ENCODE data around the gene COL4A1.
"Not testable (repeated sequence)": the region's sequence is repeated elsewhere in the genome, so short reads cannot be mapped to it uniquely, and the experiment has no call there.

The COL4A1 gene

GRCh38 chr13:110322828-110323171, 15.8 kb upstream of the COL4A1 start:
- no peak overlapping the region for H3K4me3 ChIP-seq
- no peaks in the 10 kb centered on the region for H3K36me3 ChIP-seq
- H3K27me3 ChIP-seq, result no peaks in the 10 kb centered on the region
- peaks cover 8 to 100% (median 89%) of the 10 kb centered on the region in 4 donors for H3K4me1 ChIP-seq
- peak overlapping the region; percentile 92 to 93 for H3K27ac ChIP-seq
- TF ChIP-seq CTCF (IDR thresholded peaks at IDR 0.05), result no peak
- intact Hi-C loops (cut with DNase I; ENCODE audit: low total_unique reads), result no loop called here
- no peaks in the 10 kb centered on the region for H3K9me3 ChIP-seq
- DNase-seq, result peak in 1 of 2 donors; percentile 48

- Histone ChIP-seq H3K4me3 (no peak overlapping the region), H3K27me3 (no peaks in the 10 kb centered on the region), H3K27ac (peak overlapping the region; percentile 92 to 93), H3K4me1 (peaks cover 8 to 100% (median 90%) of the 10 kb centered on the region in 4 donors), H3K9me3 (no peaks in the 10 kb centered on the region), H3K36me3 (peaks cover 3 to 4% (median 4%) of the 10 kb centered on the region in 3 donors)
- TF ChIP-seq CTCF (IDR thresholded peaks at IDR 0.05), result no peak
- DNase-seq, result peak in 1 of 2 donors; percentile 82
- intact Hi-C loops (cut with DNase I; ENCODE audit: low total_unique reads), result no loop called here
Measured at GRCh38 chr13:110322126-110322827, 15.3 kb upstream of the COL4A1 start.

GRCh38 chr13:110321573-110321972, 14.6 kb upstream of the COL4A1 start:
- intact Hi-C loops (cut with DNase I; ENCODE audit: low total_unique reads); DNase-seq; H3K4me3 ChIP-seq; H3K9me3 ChIP-seq; H3K27me3 ChIP-seq: not testable (repeated sequence)
- Histone ChIP-seq H3K27ac (peak overlapping the region; percentile 92 to 93), H3K36me3 (peaks cover 8 to 11% (median 11%) of the 10 kb centered on the region in 3 donors), H3K4me1 (peaks cover 8 to 100% (median 88%) of the 10 kb centered on the region in 4 donors)

- Histone ChIP-seq H3K4me3 (no peak overlapping the region), H3K4me1 (peaks cover 8 to 100% (median 88%) of the 10 kb centered on the region in 4 donors), H3K27me3 (no peaks in the 10 kb centered on the region), H3K27ac (peak overlapping the region; percentile 43 to 93), H3K9me3 (no peaks in the 10 kb centered on the region), H3K36me3 (peaks cover 11 to 14% (median 14%) of the 10 kb centered on the region in 3 donors)
- TF ChIP-seq CTCF (IDR thresholded peaks at IDR 0.05), result no peak
- intact Hi-C loops (cut with DNase I; ENCODE audit: low total_unique reads), result no loop called here
- DNase-seq, result no peak
Measured at GRCh38 chr13:110320645-110321044, 13.7 kb upstream of the COL4A1 start.

GRCh38 chr13:110319774-110320509, 13.0 kb upstream of the COL4A1 start:
- peaks cover 8 to 100% (median 88%) of the 10 kb centered on the region in 4 donors for H3K4me1 ChIP-seq
- H3K36me3 ChIP-seq, result peaks cover 11 to 14% (median 14%) of the 10 kb centered on the region in 3 donors
- DNase-seq, result peak in 1 of 2 donors; percentile 78
- intact Hi-C loops (cut with DNase I; ENCODE audit: low total_unique reads), result no loop called here
- H3K27ac ChIP-seq, result peak overlapping the region; percentile 43 to 93
- no peaks in the 10 kb centered on the region for H3K9me3 ChIP-seq
- TF ChIP-seq CTCF (IDR thresholded peaks at IDR 0.05), result no peak
- H3K4me3 ChIP-seq, result no peak overlapping the region
- no peaks in the 10 kb centered on the region for H3K27me3 ChIP-seq

GRCh38 chr13:110319397-110319773, 12.4 kb upstream of the COL4A1 start:
- intact Hi-C loops (cut with DNase I; ENCODE audit: low total_unique reads), result no loop called here
- DNase-seq, result peak in 1 of 2 donors; percentile 48
- H3K9me3 ChIP-seq, result no peaks in the 10 kb centered on the region
- H3K27me3 ChIP-seq, result no peaks in the 10 kb centered on the region
- peak overlapping the region; percentile 43 to 93 for H3K27ac ChIP-seq
- peaks cover 11 to 14% (median 14%) of the 10 kb centered on the region in 3 donors for H3K36me3 ChIP-seq
- no peak for TF ChIP-seq CTCF (IDR thresholded peaks at IDR 0.05)
- no peak overlapping the region for H3K4me3 ChIP-seq
- peaks cover 8 to 100% (median 88%) of the 10 kb centered on the region in 4 donors for H3K4me1 ChIP-seq

Measured in tibial artery (tissue), 4 donors.